SU-DHL-6 (cell line): ENCODE data around the gene ZNF512B.
A peak's percentile ranks its signal among the peaks of the same experiment; 100 is the strongest.
"Not testable (repeated sequence)": the region's sequence is repeated elsewhere in the genome, so short reads cannot be mapped to it uniquely, and the experiment has no call there.

ENCODE experiments used
- H2AFZ ChIP-seq: fragments of 200-600 bp; sonication (generic); 2 replicates; pipeline ENCODE4 v1.6.1; 2014; ENCODE audit warnings: low read depth, mild to moderate bottlenecking, moderate library complexity, mixed read lengths, antibody characterized with exemption, low read length; ENCODE audit not compliant: severe bottlenecking
- H3F3A ChIP-seq: fragments of 200-600 bp; shearing (Covaris generic); 2 replicates; pipeline ENCODE4 v1.6.0; 2016; ENCODE audit warnings: antibody characterized with exemption, mild to moderate bottlenecking; ENCODE audit not compliant: insufficient read depth
- H3K27ac ChIP-seq: fragments of 200-600 bp; sonication (generic); 2 replicates; pipeline ENCODE4 v1.5.1; 2016; ENCODE audit warnings: low read depth, mild to moderate bottlenecking, low read length, moderate library complexity, mixed read lengths
- H3K27me3 ChIP-seq: fragments of 200-600 bp; sonication (generic), shearing (Covaris generic); 2 replicates; pipeline ENCODE4 v1.6.0; 2014; ENCODE audit warnings: mild to moderate bottlenecking, low read length
- H3K36me3 ChIP-seq: fragments of 200-600 bp; sonication (generic); 2 replicates; pipeline ENCODE4 v1.6.1; 2014; ENCODE audit warnings: mild to moderate bottlenecking, low read length, mixed read lengths
- H3K4me2 ChIP-seq: fragments of 300-600, 200-600 bp; shearing (Covaris generic), sonication (generic); 2 replicates; pipeline ENCODE4 v1.6.0; 2014; ENCODE audit warnings: low read length, low read depth, mild to moderate bottlenecking; ENCODE audit not compliant: poor library complexity, severe bottlenecking
- H3K4me3 ChIP-seq: fragments of 200-600 bp; sonication (generic); 2 replicates; pipeline ENCODE4 v1.5.1; 2014; ENCODE audit warnings: antibody characterized with exemption, low read length, mild to moderate bottlenecking, mixed read lengths; ENCODE audit not compliant: insufficient read depth, poor library complexity, severe bottlenecking
- H3K79me2 ChIP-seq: fragments of 200-600 bp; sonication (generic); 2 replicates; pipeline ENCODE4 v1.6.1; 2014; ENCODE audit warnings: mild to moderate bottlenecking, low read length, moderate library complexity; ENCODE audit not compliant: insufficient read depth
- H3K9ac ChIP-seq: fragments of 200-600 bp; sonication (generic); 2 replicates; pipeline ENCODE4 v1.7.0; 2014; ENCODE audit warnings: mild to moderate bottlenecking, low read length
- H3K9me2 ChIP-seq: fragments of 200-600 bp; sonication (generic); replicated peaks from 2 replicates; pipeline ENCODE4 v1.6.1; 2014; ENCODE audit warnings: low read length; ENCODE audit not compliant: insufficient read depth
- H3K9me3 ChIP-seq: fragments of 200-600 bp; sonication (generic); 2 replicates; pipeline ENCODE4 v1.6.1; 2014; ENCODE audit warnings: low read length, mixed read lengths; ENCODE audit not compliant: insufficient read depth
- H4K20me1 ChIP-seq: fragments of 200-600 bp; sonication (generic); 2 replicates; pipeline ENCODE4 v1.6.1; 2014; ENCODE audit warnings: low read depth, mild to moderate bottlenecking, antibody characterized with exemption, low read length, moderate library complexity, mixed read lengths
- EZH2phosphoT487 ChIP-seq: fragments of 200-600 bp; sonication (generic), shearing (Covaris generic); conservative IDR thresholded peaks from 2 replicates; pipeline ENCODE4 v1.6.1; 2018; ENCODE audit warnings: mild to moderate bottlenecking, antibody characterized with exemption, low read length, moderate library complexity, mixed read lengths
- TF ChIP-seq, protein P1 (sequence below): fragments of 200-600 bp; sonication (generic); IDR thresholded peaks from one replicate; pipeline ENCODE4 v1.5.1; 2017; ENCODE audit warnings: antibody characterized with exemption, mild to moderate bottlenecking, low read length, moderate library complexity; ENCODE audit not compliant: insufficient read depth, poor library complexity, severe bottlenecking

The ZNF512B gene, protein sequence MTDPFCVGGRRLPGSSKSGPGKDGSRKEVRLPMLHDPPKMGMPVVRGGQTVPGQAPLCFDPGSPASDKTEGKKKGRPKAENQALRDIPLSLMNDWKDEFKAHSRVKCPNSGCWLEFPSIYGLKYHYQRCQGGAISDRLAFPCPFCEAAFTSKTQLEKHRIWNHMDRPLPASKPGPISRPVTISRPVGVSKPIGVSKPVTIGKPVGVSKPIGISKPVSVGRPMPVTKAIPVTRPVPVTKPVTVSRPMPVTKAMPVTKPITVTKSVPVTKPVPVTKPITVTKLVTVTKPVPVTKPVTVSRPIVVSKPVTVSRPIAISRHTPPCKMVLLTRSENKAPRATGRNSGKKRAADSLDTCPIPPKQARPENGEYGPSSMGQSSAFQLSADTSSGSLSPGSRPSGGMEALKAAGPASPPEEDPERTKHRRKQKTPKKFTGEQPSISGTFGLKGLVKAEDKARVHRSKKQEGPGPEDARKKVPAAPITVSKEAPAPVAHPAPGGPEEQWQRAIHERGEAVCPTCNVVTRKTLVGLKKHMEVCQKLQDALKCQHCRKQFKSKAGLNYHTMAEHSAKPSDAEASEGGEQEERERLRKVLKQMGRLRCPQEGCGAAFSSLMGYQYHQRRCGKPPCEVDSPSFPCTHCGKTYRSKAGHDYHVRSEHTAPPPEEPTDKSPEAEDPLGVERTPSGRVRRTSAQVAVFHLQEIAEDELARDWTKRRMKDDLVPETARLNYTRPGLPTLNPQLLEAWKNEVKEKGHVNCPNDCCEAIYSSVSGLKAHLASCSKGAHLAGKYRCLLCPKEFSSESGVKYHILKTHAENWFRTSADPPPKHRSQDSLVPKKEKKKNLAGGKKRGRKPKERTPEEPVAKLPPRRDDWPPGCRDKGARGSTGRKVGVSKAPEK

DNA sequence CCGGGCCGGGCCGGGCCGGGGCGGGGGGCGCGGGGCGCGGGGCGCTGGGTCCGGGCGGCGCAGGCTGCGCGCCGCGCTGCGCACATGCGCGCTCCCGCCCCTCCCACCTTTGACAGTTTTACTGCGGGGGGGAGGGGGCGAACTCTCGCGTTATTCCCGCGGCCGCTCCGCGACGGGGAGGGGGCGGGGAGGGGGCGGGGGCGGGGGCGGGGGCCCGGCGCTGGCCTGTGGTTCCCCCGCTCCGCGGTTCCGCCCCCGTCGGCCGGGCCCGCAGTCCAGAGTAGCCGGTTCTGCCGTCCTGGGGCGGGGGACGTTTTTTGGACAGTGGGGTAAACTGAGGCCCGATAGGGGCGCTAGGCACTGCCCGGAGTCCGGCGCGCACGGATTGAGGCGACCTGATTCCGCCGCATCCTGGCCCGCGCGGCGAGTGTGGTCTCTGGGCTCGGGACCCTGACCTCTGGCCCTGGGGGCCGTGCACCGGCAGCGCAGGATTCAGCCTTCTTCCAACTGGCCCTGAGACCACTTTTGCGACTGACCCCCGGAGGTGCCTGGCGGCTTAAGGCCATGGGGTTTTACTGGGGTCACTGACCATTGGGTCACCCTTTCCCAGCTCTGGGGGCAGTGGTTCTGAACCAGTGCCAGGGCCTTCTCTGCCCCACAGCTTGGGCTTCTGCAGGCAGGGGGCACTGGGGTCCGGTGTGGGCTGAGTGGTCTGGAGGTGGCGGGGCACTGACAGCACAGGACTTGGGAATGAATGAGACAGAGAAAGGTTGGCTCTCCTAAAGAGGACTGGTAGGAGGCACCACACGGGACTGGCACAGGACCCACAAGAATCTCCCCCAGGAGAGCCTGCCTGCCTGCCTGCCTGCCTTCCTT, at the start of gene ZNF512B:
Gene ZNF512B, minus strand, starts transcription at position 93 of the 876 bp plus-strand sequence. CDS start 1,980 bp downstream, outside the sequence.
- Histone ChIP-seq H3K79me2 (no peaks in the 10 kb centered on the region), H3K27me3 (no peaks in the 10 kb centered on the region), H3F3A (no peaks in the 10 kb centered on the region), H3K9me3 (peaks cover 11% of the 10 kb centered on the region; the same call in 1 of the 2 replicates), H3K9me2 (no peaks in the 10 kb centered on the region), H3K36me3 (no peaks in the 10 kb centered on the region), H3K9ac (no peak within 1 kb of the TSS), H4K20me1 (no peaks in the 10 kb centered on the region), H3K4me2 (no peak within 1 kb of the TSS), H3K4me3 (no peak within 1 kb of the TSS), H3K27ac (no peak within 1 kb of the TSS), H2AFZ (no peak within 1 kb of the TSS)
- TF ChIP-seq EZH2phosphoT487 = no peak
- TF ChIP-seq, protein P1, sequence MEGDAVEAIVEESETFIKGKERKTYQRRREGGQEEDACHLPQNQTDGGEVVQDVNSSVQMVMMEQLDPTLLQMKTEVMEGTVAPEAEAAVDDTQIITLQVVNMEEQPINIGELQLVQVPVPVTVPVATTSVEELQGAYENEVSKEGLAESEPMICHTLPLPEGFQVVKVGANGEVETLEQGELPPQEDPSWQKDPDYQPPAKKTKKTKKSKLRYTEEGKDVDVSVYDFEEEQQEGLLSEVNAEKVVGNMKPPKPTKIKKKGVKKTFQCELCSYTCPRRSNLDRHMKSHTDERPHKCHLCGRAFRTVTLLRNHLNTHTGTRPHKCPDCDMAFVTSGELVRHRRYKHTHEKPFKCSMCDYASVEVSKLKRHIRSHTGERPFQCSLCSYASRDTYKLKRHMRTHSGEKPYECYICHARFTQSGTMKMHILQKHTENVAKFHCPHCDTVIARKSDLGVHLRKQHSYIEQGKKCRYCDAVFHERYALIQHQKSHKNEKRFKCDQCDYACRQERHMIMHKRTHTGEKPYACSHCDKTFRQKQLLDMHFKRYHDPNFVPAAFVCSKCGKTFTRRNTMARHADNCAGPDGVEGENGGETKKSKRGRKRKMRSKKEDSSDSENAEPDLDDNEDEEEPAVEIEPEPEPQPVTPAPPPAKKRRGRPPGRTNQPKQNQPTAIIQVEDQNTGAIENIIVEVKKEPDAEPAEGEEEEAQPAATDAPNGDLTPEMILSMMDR = no peak

GRCh38 chr20:64015635-64016034, 45.9 kb upstream of the ZNF512B start:
- peaks cover 9% of the 10 kb centered on the region; the same call in 1 of the 2 replicates for H3F3A ChIP-seq
- no peak overlapping the region for H3K27ac ChIP-seq
- H3K4me2 ChIP-seq = no peak overlapping the region
- no peak overlapping the region for H3K9ac ChIP-seq
- peaks cover 8% of the 10 kb centered on the region; the same call in 1 of the 2 replicates for H3K36me3 ChIP-seq
- no peaks in the 10 kb centered on the region for H3K9me3 ChIP-seq
- no peaks in the 10 kb centered on the region for H3K27me3 ChIP-seq
- no peaks in the 10 kb centered on the region for H3K79me2 ChIP-seq
- H3K9me2 ChIP-seq = no peaks in the 10 kb centered on the region
- H3K4me3 ChIP-seq = no peak overlapping the region
- H2AFZ ChIP-seq = no peak overlapping the region
- no peak for TF ChIP-seq EZH2phosphoT487
- TF ChIP-seq, protein P1 = no peak
- H4K20me1 ChIP-seq = no peaks in the 10 kb centered on the region

DNA sequence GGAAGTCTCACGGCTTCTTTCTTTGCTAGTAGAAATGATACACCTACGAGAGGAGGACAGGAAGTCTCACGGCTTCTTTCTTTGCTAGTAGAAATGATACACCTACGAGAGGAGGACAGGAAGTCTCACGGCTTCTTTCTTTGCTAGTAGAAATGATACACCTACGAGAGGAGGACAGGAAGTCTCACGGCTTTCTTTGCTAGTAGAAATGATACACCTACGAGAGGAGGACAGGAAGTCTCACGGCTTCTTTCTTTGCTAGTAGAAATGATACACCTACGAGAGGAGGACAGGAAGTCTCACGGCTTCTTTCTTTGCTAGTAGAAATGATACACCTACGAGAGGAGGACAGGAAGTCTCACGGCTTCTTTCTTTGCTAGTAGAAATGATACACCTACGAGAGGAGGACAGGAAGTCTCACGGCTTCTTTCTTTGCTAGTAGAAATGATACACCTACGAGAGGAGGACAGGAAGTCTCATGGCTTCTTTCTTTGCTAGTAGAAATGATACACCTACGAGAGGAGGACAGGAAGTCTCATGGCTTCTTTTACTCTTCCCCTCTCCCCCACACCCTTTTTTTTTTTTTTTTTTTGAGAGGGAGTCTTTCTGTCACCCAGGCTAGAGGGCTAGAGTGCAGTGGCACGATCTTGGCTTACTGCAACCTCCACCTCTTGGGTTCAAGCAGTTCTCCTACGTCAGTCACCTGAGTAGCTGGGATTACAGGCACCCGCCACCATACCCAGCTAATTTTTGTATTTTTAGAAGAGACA, 42.8 kb upstream of the ZNF512B start:
- not testable (repeated sequence) for H2AFZ ChIP-seq, H3K9ac ChIP-seq, H4K20me1 ChIP-seq, H3K4me3 ChIP-seq, H3K79me2 ChIP-seq, H3K9me3 ChIP-seq, H3K27me3 ChIP-seq, H3K9me2 ChIP-seq
- Histone ChIP-seq H3F3A (peaks cover 14% of the 10 kb centered on the region; the same call in 1 of the 2 replicates), H3K4me2 (peak overlapping the region; percentile 25), H3K27ac (peak overlapping the region; percentile 70), H3K36me3 (peaks cover 11% of the 10 kb centered on the region; the same call in 1 of the 2 replicates)
